Suprapubic skin (tissue), 4 donors: ENCODE measurements around the gene C1orf50.

Source experiments
- CTCF ChIP-seq, 2 donors: fragments of 200-600 bp in 1 of 2; fragments of 450-650 bp in 1 of 2; sonication (generic) in 1 of 2; IDR thresholded peaks; one replicate each; pipeline ENCODE4 v1.5.1; 2016 to 2019; ENCODE audit warnings: antibody characterized with exemption in 2 of 2, mild to moderate bottlenecking in 1 of 2, moderate library complexity in 1 of 2
- EP300 ChIP-seq: sonication (generic); formaldehyde crosslinking; IDR thresholded peaks from one replicate; pipeline ENCODE4 v1.6.1; 2017; ENCODE audit warnings: antibody characterized with exemption
- POLR2A ChIP-seq, 2 donors: fragments of 450-650 bp; IDR thresholded peaks; one replicate each; pipeline ENCODE4 v1.6.1; 2017; ENCODE audit warnings: antibody characterized with exemption in 2 of 2, mild to moderate bottlenecking in 2 of 2, moderate library complexity in 2 of 2
- POLR2AphosphoS5 ChIP-seq, 3 donors: sonication (generic); formaldehyde crosslinking; IDR thresholded peaks; one replicate each; pipeline ENCODE4 v1.6.1; 2017; ENCODE audit warnings: antibody characterized with exemption in 3 of 3

GRCh38 chr1:42734201-42735035 lies 32.6 kb upstream of the C1orf50 start:
- no peak for TF ChIP-seq CTCF (IDR thresholded peaks at IDR 0.05)
- no peak for TF ChIP-seq POLR2AphosphoS5 (IDR thresholded peaks at IDR 0.05)
- TF ChIP-seq POLR2A (IDR thresholded peaks at IDR 0.05), result no peak
- TF ChIP-seq EP300, result no peak
